ENCODE results near the gene NKX1-1. TPM values are rescaled to one million over a fixed set of nuclear protein-coding genes. Genes with fewer than 3 reads are reported as not detected.
A peak's percentile ranks its signal among the peaks of the same experiment; 100 is the strongest.

The NKX1-1 gene
- total and polyA plus RNA-seq, 2 of the 8 experiments (the other 6 are each of a cell fraction or from before 2014, with no cell fraction given), result not detected

GRCh38 chr4:1410491-1411325 lies 4.5 kb upstream of the NKX1-1 start:
- H3K9me3 ChIP-seq (ENCODE audit: insufficient read depth in 2 of 2, low read depth in 1 of 2, low read length in 1 of 2), result no peaks in the 10 kb centered on the region; a peak in 1 of 4 replicates
- no peak overlapping the region for H4K91ac ChIP-seq (replicated peaks; ENCODE audit: insufficient read length, low read length)
- no peak overlapping the region for H3K14ac ChIP-seq (ENCODE audit: insufficient read length)
- H3K18ac ChIP-seq (ENCODE audit: extremely low read depth, low read length), result no peak overlapping the region
- H3K56ac ChIP-seq (replicated peaks; ENCODE audit: insufficient read length, low read depth, low read length), result no peak overlapping the region
- no peak overlapping the region for H2AK5ac ChIP-seq (ENCODE audit: low read depth, low read length)
- no peak overlapping the region for H4K5ac ChIP-seq (ENCODE audit: insufficient read length, low read depth, low read length)
- H3K23ac ChIP-seq (ENCODE audit: insufficient read length), result no peak overlapping the region
- peaks cover 0 to 16% (median 0%) of the 10 kb centered on the region in 4 experiments; a peak in 1 of 8 replicates for H3K36me3 ChIP-seq (ENCODE audit: control insufficient read depth in 2 of 4, insufficient read depth in 4 of 4, low read length in 3 of 4)
- no peak overlapping the region for H2BK12ac ChIP-seq (ENCODE audit: low read depth, low read length)
- no peak overlapping the region for H2BK120ac ChIP-seq (replicated peaks; ENCODE audit: low read depth, low read length)
- DNase-seq (ENCODE audit: low read depth in 1 of 2, low spot score in 2 of 2), result peak; percentile 47 to 98
- H3K9ac ChIP-seq (replicated peaks in 1 of 4; ENCODE audit: extremely low read depth in 1 of 4, low read depth in 3 of 4, low read length in 3 of 4), result no peak overlapping the region
- FAIRE-seq, result no peak
- no peak overlapping the region for H2BK20ac ChIP-seq (ENCODE audit: low read length)
- no peaks in the 10 kb centered on the region for H3K79me2 ChIP-seq (ENCODE audit: control insufficient read depth in 1 of 2, insufficient read depth in 2 of 2, low read length in 2 of 2)
- no peak overlapping the region for H3K27ac ChIP-seq (ENCODE audit: low read depth, low read length)
- no peak overlapping the region for H3K4ac ChIP-seq (replicated peaks; ENCODE audit: insufficient read length, low read depth, low read length)
- no peak overlapping the region for H3K4me3 ChIP-seq (ENCODE audit: extremely low read depth in 1 of 4, insufficient read depth in 2 of 4, low read depth in 3 of 4, low read length in 4 of 4)
- ChIA-PET CTCF (ENCODE audit: partially characterized antibody) (interaction anchor here (0.6 to 1.2 kb wide), 3 partner anchors 39 to 138 kb away, joined by 3 to 4 read pairs (median 4); no protein-coding TSS in a partner anchor), POLR2A (ENCODE audit: partially characterized antibody) (interaction anchor here (1.7 kb wide), 1 partner anchor 10 kb away, joined by 4 read pairs; no protein-coding TSS in a partner anchor)
- no peaks in the 10 kb centered on the region for H3K79me1 ChIP-seq (ENCODE audit: low read depth, low read length)
- H4K8ac ChIP-seq (ENCODE audit: extremely low read depth, insufficient read depth, low read length), result no peak overlapping the region
- no peak overlapping the region for H2BK5ac ChIP-seq (ENCODE audit: low read depth, low read length)
- no peaks in the 10 kb centered on the region; the same call in 1 of the 2 replicates for H3K23me2 ChIP-seq (ENCODE audit: low read depth, low read length)
- H3K4me1 ChIP-seq (replicated peaks in 1 of 4; ENCODE audit: control insufficient read depth in 3 of 4, insufficient read depth in 4 of 4, low read length in 3 of 4), result peaks cover 0 to 16% (median 8%) of the 10 kb centered on the region in 4 experiments; a peak in 6 of 7 replicates
- WGBS, 2 experiments (ENCODE audit: extremely low coverage in 1 of 2, insufficient coverage in 1 of 2, insufficient read length in 1 of 2, insufficient replicate concordance in 2 of 2, low coverage in 1 of 2, low lambda C conversion rate in 2 of 2, missing lambda C conversion rate in 1 of 2), result 32% methylated on average over 44 of the region's 48 CpGs; no CpG with 5 or more reads in 1 of the 2 experiments
- H4K20me1 ChIP-seq (replicated peaks in 1 of 2; ENCODE audit: control insufficient read depth in 1 of 2, insufficient read depth in 2 of 2, low read length in 2 of 2), result peaks cover 15 to 33% of the 10 kb centered on the region in 2 experiments
- no peak overlapping the region for H3K4me2 ChIP-seq (ENCODE audit: insufficient read depth in 1 of 2, low read depth in 2 of 2, low read length in 2 of 2)
- H2BK15ac ChIP-seq (ENCODE audit: low read length), result no peak overlapping the region
- no peak overlapping the region for H2AFZ ChIP-seq (ENCODE audit: low read length)
- H3K27me3 ChIP-seq (replicated peaks in 1 of 4; ENCODE audit: control insufficient read depth in 3 of 4, extremely low read depth in 1 of 4, insufficient read depth in 3 of 4, low read length in 3 of 4), result peaks cover 39 to 81% (median 79%) of the 10 kb centered on the region in 4 experiments
- TF ChIP-seq KDM1A (IDR thresholded peaks at IDR 0.05; ENCODE audit: borderline replicate concordance, low read length), result no peak
- peak; percentile 82; the same call in 1 of the 2 replicates for TF ChIP-seq GABPA (IDR thresholded peaks at IDR 0.05; ENCODE audit: borderline replicate concordance, insufficient read depth, low read length)
- TF ChIP-seq TAF7 (optimal IDR thresholded peaks at IDR 0.05; ENCODE audit: borderline replicate concordance, low read depth, low read length), result peak; percentile 99
- no peak for TF ChIP-seq CBX8 (IDR thresholded peaks at IDR 0.05; ENCODE audit: borderline replicate concordance, low read depth, low read length)
- TF ChIP-seq CTBP2 (IDR thresholded peaks at IDR 0.05; ENCODE audit: borderline replicate concordance, insufficient read depth, insufficient read length, low read length), result no peak
- TF ChIP-seq JUND (IDR thresholded peaks at IDR 0.05; ENCODE audit: low read length), result no peak
- TF ChIP-seq, protein P1, sequence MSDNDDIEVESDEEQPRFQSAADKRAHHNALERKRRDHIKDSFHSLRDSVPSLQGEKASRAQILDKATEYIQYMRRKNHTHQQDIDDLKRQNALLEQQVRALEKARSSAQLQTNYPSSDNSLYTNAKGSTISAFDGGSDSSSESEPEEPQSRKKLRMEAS (IDR thresholded peaks at IDR 0.05), result peak; percentile 99
- no peak for TF ChIP-seq HDAC6 (IDR thresholded peaks at IDR 0.05; ENCODE audit: low read depth, low read length)
- peak; percentile 55; the same call in 1 of the 2 replicates for TF ChIP-seq BACH1 (IDR thresholded peaks at IDR 0.05; ENCODE audit: low read length)
- TF ChIP-seq HDAC2 (IDR thresholded peaks at IDR 0.05; ENCODE audit: borderline replicate concordance in 1 of 2, low read depth in 2 of 2, low read length in 2 of 2), result peak; percentile 98 to 100

Measured in H1 (cell line).